GM12873 (cell line): ENCODE results near the gene C1S.

Experiments used
- TF ChIP-seq, protein P1 (sequence below): IDR thresholded peaks from 2 replicates; pipeline ENCODE4 v1.5.1; 2012; ENCODE audit warnings: low read depth, mild to moderate bottlenecking, moderate library complexity, low read length, control low read depth; ENCODE audit not compliant: insufficient read depth; ENCODE audit errors: missing control alignments

The C1S gene

DNA sequence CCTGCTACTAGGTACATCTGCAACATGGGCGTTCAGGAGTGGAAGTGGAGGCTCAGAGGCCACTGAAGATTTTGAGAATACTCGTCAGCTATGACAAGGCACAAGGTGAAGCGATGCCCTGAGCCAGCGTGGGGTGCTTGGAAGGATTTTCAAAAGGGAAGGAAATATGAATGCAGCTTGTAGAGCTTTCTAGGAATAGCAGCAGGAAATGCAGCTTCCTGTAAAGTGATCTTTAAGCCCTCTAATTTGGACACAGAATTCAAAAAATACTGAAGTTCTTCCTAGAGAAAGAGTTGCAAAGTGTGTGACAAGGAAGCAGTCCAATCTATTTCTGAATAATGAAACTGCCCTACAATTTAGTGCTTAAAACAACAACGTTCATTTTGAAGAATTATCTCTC lies 13.2 kb upstream of the C1S start:
- TF ChIP-seq, protein P1, sequence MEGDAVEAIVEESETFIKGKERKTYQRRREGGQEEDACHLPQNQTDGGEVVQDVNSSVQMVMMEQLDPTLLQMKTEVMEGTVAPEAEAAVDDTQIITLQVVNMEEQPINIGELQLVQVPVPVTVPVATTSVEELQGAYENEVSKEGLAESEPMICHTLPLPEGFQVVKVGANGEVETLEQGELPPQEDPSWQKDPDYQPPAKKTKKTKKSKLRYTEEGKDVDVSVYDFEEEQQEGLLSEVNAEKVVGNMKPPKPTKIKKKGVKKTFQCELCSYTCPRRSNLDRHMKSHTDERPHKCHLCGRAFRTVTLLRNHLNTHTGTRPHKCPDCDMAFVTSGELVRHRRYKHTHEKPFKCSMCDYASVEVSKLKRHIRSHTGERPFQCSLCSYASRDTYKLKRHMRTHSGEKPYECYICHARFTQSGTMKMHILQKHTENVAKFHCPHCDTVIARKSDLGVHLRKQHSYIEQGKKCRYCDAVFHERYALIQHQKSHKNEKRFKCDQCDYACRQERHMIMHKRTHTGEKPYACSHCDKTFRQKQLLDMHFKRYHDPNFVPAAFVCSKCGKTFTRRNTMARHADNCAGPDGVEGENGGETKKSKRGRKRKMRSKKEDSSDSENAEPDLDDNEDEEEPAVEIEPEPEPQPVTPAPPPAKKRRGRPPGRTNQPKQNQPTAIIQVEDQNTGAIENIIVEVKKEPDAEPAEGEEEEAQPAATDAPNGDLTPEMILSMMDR, result no peak

DNA sequence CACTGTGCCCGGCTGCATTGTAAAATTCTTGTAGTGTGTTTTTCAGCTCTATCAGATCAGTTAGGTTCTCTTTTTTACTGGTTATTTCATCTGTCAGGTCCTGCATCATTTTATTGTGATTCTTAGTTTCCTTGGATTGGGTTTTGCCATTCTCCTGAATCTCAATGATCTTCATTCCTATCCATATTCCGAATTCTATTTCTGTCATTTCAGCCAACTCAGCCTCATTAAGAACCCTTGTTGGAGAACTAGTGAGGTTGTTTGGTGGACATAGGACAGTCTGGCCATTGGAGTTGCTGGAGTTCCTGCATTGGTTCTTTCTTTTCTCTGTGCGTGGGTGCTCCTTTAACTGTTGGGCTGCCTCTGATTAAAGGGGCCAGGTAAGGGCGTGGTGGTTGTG lies 5.6 kb upstream of the C1S start:
- TF ChIP-seq, protein P1, result no peak

DNA sequence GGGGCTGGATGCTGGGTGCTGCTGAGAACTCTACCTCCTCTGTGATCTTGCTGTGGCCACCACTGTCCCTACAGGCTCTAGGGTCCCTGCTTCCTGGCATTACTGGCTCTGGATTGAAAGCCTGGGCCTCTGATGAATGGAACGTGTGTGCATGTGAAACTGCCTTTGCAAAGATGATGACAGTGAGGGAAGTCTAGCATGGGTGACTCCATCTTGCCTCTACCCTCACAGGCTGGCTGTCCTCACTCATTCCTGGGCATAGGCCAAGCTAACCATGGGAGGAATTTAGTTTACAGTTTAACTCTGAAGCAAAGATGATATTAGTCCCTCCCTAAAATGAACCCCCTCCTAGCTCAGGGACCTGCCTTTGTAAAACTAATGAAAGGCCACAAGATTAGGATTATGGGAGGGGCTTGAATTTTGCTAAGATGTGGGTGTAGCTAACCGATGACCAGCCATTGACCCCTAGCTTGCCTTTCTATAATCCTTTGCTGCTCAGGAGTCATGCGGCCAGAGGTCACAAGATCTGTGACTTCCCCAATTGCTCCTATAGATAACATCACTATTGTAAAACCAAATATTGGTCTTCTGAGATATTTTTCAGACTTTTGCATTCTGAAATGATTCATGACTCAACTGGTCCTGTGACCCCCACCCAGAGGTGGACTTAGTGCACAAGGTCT lies 2.2 kb upstream of the C1S start:
- TF ChIP-seq, protein P1, result no peak

DNA sequence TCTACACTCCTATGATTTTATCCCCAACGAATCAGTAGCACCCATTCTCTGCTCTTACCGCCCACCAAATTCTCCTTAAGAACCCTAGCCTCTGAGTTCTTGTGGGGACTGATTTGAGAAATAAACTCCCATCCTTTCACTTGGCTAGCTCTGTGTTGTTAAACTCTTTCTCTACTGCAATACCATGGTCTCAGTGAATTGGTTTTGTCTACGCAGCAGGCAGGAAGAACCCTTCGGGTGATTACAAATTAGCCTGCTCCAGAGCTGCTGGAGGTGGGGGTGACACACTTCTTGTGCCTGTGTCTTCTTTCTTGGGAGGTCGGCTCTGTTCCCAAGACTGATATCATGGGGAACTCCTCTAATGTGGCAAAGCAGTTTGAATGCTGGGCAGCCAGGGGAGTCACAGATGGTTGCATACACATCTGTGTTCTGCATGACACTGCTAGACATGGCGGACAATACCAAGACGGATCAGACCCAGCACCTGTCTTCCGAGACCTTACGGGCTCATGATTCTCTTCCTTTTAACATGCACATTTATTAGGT lies 1.6 kb upstream of the C1S start:
- TF ChIP-seq, protein P1, result no peak

DNA sequence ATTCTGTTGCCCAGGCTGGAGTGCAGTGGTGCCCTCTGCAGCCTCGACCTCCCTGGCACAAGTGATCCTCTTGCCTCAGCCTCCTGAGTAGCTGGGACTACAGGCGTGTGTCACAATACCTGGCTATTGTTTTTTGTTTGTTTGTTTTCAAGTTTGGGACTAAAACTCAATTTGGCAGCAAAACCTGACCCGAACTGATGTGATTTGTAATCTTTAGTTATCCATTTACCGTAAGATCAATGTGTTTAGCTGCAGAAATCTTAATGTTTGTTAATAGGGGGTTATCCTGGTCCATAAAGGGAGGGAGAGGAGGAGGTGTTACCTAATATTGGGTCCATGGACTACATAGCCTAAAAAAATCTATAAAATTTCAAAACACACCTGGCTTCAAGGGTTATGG lies 738 bp upstream of the C1S start:
- TF ChIP-seq, protein P1, result no peak

DNA sequence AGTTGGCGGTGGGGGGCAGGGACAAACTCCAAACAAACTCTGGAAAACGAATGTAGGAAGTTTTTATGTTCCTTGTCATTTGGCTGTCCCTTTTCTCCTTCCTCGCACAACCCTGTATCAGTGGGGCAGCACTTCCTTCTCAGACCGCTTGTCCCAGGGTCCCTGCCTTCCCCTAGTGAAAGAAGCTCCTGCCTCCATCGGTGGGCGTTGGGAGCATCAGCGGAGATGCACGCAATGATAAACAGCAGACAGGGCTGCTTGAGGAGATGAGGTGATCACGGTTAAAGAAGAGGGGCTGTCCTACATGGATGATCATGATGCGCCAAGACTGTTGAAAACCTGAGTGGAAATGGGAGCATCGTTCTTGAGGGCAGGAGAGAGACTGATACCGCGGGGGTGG lies 620 bp downstream of the C1S start:
- TF ChIP-seq, protein P1, result no peak

DNA sequence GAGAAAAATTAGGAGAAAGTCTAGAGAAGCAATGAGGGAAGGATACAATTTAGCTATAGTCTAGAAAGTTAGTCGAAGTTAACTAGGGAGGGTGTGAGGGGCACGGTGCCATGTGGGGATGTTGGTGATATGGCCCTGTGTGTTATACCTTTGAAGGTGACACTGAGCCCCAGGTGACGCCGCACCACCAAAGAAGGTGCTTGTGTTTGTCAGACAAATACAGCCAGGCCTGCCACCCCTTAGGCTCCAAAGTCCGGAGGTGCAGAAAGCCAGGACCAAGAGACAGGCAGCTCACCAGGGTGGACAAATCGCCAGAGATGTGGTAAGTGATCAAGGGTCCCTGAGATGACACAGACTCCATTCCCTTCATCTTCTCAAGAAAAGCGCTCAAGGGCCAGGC lies 1.1 kb downstream of the C1S start:
- TF ChIP-seq, protein P1, result no peak
